GM18861 (cell line): ENCODE data around the gene RETREG3.
A peak's percentile ranks its signal among the peaks of the same experiment; 100 is the strongest.
"Not testable (repeated sequence)": the region's sequence is repeated elsewhere in the genome, so short reads cannot be mapped to it uniquely, and the experiment has no call there.

Experiments used
- ATAC-seq: cut with Tn5 transposase; IDR thresholded peaks from one replicate; pipeline ENCODE4 v1.9.1; 2021; ENCODE audit not compliant: unreplicated experiment

The RETREG3 gene

GRCh38 chr17:42613699-42614295, 4.6 kb upstream of the RETREG3 start:
- no peak for ATAC-seq

GRCh38 chr17:42612013-42612412, 2.8 kb upstream of the RETREG3 start:
- no peak for ATAC-seq

- ATAC-seq: not testable (repeated sequence)
Measured at GRCh38 chr17:42609814-42610801, 934 bp upstream of the RETREG3 start.

- no peak for ATAC-seq
Measured at GRCh38 chr17:42608305-42609181, 631 bp downstream of the RETREG3 start.

- no peak for ATAC-seq
Measured at GRCh38 chr17:42607769-42608168, 1.4 kb downstream of the RETREG3 start.

GRCh38 chr17:42603318-42603717, 5.9 kb downstream of the RETREG3 start:
- ATAC-seq: no peak

GRCh38 chr17:42598905-42599304, 10.3 kb downstream of the RETREG3 start:
- no peak for ATAC-seq

- no peak for ATAC-seq
Measured at GRCh38 chr17:42596386-42596785, 12.8 kb downstream of the RETREG3 start.

- ATAC-seq: no peak
Measured at GRCh38 chr17:42591411-42591810, 17.8 kb downstream of the RETREG3 start.

- ATAC-seq: no peak
Measured at GRCh38 chr17:42590886-42591285, 18.3 kb downstream of the RETREG3 start.

GRCh38 chr17:42586514-42587230, 22.5 kb downstream of the RETREG3 start:
- ATAC-seq: peak; percentile 60

GRCh38 chr17:42585353-42585752, 23.8 kb downstream of the RETREG3 start:
- no peak for ATAC-seq

GRCh38 chr17:42584880-42585279, 24.3 kb downstream of the RETREG3 start:
- ATAC-seq: no peak

GRCh38 chr17:42581744-42582270, 27.4 kb downstream of the RETREG3 start:
- no peak for ATAC-seq

GRCh38 chr17:42579794-42580551, 29.2 kb downstream of the RETREG3 start:
- no peak for ATAC-seq

- ATAC-seq: no peak
Measured at GRCh38 chr17:42578282-42578869, 30.8 kb downstream of the RETREG3 start.

- ATAC-seq: peak; percentile 52
Measured at GRCh38 chr17:42577532-42578281, 31.5 kb downstream of the RETREG3 start, which contains the start of gene PSMC3IP. Gene PSMC3IP (minus strand): TSS chr17:42577729. CDS start chr17:42577686, 43 bp downstream.

- no peak for ATAC-seq
Measured at GRCh38 chr17:42577140-42577531, 32.0 kb downstream of the RETREG3 start.
